Right lobe of liver (tissue), 6 donors: Measurements from ENCODE around the gene PLD5. TPM values are rescaled to one million over a fixed set of nuclear protein-coding genes. Genes with fewer than 3 reads are reported as not detected.

Experiments
- ATAC-seq, 4 donors: fragments of 200-7000 bp; cut with Tn5 transposase; one replicate each; pipeline ENCODE4 v1.9.1; 2020; ENCODE audit warnings: mild to moderate bottlenecking in 4 of 4, moderate library complexity in 4 of 4
- DNase-seq, 3 donors: peaks; one replicate each; pipeline ENCODE4 v3.0.0-alpha.2; 2020
- H3K27ac ChIP-seq, 3 donors: fragments of 200-600 bp; one replicate each; pipeline ENCODE4 v1.8.0; 2022
- H3K27me3 ChIP-seq, 2 donors: fragments of 200-600 bp; one replicate each; pipeline ENCODE4 v1.8.0; 2022
- H3K36me3 ChIP-seq, 4 donors: fragments of 200-600 bp; sonication (generic) in 1 of 4; one replicate each; pipeline versions ENCODE4 v1.5.1 to v1.8.0; 2017 to 2022; ENCODE audit warnings: control low read depth in 1 of 4
- H3K4me1 ChIP-seq, 4 donors: fragments of 200-600 bp; sonication (generic) in 1 of 4; one replicate each; pipeline versions ENCODE4 v1.5.1 to v1.8.0; 2017 to 2022; ENCODE audit warnings: control low read depth in 1 of 4
- H3K4me3 ChIP-seq, 3 donors: fragments of 200-600 bp; one replicate each; pipeline ENCODE4 v1.8.0; 2022
- H3K9me3 ChIP-seq, 4 donors: fragments of 200-600 bp; sonication (generic) in 1 of 4; one replicate each; pipeline versions ENCODE4 v1.5.1 to v1.8.0; 2017 to 2022; ENCODE audit warnings: control low read depth in 1 of 4
- POLR2A ChIP-seq: fragments of 450-650 bp; IDR thresholded peaks from one replicate; pipeline ENCODE4 v1.6.1; 2017; ENCODE audit warnings: antibody characterized with exemption, mild to moderate bottlenecking
- WGBS: methylation state at CpG from one replicate; pipeline ENCODE4 v1.1.6; 2018; ENCODE audit warnings: low coverage, low lambda C conversion rate; ENCODE audit not compliant: insufficient coverage; ENCODE audit errors: missing lambda C conversion rate; 5-methylcytosine and 5-hydroxymethylcytosine counted together
- intact Hi-C, 2 donors: fragments of 100-400 bp; cut with DNase I; formaldehyde crosslinking; loops; one replicate each; pipeline versions ENCODE4 v1.11.2 to v1.14.1; 2022
- total RNA-seq, 6 experiments: library from RNA; depleted of rRNA in 2 of 6; stranded (reverse); fragments of >200 nt in 2 of 6; fragmentation: NEBNext Ultra II Directional in 3 of 6; extraction: Animal tissue kit (Norgen Biotek cat#: 25700) in 3 of 6; gene quantifications; one replicate each; pipeline versions ENCODE4 v1.1.0 to v1.2.4, GENCODE V29; 2016 to 2023
- TF ChIP-seq, protein P1 (sequence below), 4 donors: fragments of 200-600 bp in 3 of 4; fragments of 450-650 bp in 1 of 4; IDR thresholded peaks; one replicate each; pipeline versions ENCODE4 v1.5.1 to v1.8.0; 2016 to 2022; ENCODE audit warnings: antibody characterized with exemption in 4 of 4, mild to moderate bottlenecking in 2 of 4
- donor health status: DM: no; HTN: yes; CAD: no.
- donor health status: DM: no; HTN: no; CAD: no.
- donor health status: DM: no; HTN: no; CAD: no.
- donor health status: DM: no; HTN: yes; CAD: no.
- donor health status: DM: no; HTN: yes; CAD: no.

Gene PLD5
- total RNA-seq, 6 experiments from 2014 or later, result 0.07 to 0.26 (median 0.15) TPM; not detected in 3

DNA sequence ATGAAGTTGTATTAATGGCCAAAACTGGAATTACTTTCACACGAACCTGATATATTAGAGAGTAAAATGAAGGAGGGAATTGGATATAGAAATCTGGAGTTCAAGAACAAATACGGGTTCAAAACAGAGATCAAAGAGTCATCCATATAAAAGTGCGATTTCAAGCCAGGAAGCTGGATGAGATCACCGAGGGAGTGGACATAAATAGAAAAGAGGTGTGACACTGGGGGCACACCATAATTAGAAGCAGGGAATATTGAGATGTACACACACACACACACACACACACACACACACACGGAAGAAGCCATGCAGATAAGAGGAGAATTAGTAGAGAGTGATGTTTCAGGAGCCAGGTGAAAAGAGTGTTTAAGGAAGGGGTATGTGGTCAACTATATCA lies 32.3 kb upstream of the PLD5 start:
- ATAC-seq, result no peak
- Histone ChIP-seq H3K27ac (no peak overlapping the region), H3K27me3 (no peaks in the 10 kb centered on the region), H3K36me3 (no peaks in the 10 kb centered on the region), H3K4me1 (no peaks in the 10 kb centered on the region), H3K9me3 (no peaks in the 10 kb centered on the region), H3K4me3 (no peak overlapping the region)
- TF ChIP-seq POLR2A, result no peak
- TF ChIP-seq, protein P1, sequence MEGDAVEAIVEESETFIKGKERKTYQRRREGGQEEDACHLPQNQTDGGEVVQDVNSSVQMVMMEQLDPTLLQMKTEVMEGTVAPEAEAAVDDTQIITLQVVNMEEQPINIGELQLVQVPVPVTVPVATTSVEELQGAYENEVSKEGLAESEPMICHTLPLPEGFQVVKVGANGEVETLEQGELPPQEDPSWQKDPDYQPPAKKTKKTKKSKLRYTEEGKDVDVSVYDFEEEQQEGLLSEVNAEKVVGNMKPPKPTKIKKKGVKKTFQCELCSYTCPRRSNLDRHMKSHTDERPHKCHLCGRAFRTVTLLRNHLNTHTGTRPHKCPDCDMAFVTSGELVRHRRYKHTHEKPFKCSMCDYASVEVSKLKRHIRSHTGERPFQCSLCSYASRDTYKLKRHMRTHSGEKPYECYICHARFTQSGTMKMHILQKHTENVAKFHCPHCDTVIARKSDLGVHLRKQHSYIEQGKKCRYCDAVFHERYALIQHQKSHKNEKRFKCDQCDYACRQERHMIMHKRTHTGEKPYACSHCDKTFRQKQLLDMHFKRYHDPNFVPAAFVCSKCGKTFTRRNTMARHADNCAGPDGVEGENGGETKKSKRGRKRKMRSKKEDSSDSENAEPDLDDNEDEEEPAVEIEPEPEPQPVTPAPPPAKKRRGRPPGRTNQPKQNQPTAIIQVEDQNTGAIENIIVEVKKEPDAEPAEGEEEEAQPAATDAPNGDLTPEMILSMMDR (IDR thresholded peaks at IDR 0.05), result no peak
- DNase-seq, result no peak
- 35% methylated on average over 4 of the region's 5 CpGs for WGBS
- intact Hi-C loops, result no loop called here

DNA sequence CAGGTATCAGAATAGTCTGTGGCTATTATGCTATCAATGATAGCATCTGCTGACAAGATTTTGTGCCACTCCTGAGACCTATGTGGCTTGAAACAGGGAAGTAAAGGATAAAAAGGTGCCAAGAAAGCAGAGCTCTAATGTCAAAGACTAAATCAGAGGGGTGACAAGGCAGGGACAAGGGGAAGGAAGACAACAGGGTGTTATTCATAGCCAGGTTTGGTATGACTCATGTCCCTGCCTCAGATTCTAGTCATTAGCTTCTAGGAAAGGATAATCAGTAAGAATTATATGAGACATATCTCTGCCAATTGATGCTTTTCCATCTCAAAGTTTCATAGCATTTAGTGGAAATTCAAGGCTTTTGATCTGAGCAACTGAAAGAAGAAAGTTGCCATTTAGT lies 31.8 kb upstream of the PLD5 start:
- no peak overlapping the region for H3K4me3 ChIP-seq
- H3K9me3 ChIP-seq, result no peaks in the 10 kb centered on the region
- no peak for DNase-seq
- no peak for ATAC-seq
- H3K4me1 ChIP-seq, result no peaks in the 10 kb centered on the region
- no peak overlapping the region for H3K27ac ChIP-seq
- TF ChIP-seq, protein P1 (IDR thresholded peaks at IDR 0.05), result no peak
- no peak for TF ChIP-seq POLR2A
- no peaks in the 10 kb centered on the region for H3K36me3 ChIP-seq
- intact Hi-C loops, result no loop called here
- no peaks in the 10 kb centered on the region for H3K27me3 ChIP-seq

DNA sequence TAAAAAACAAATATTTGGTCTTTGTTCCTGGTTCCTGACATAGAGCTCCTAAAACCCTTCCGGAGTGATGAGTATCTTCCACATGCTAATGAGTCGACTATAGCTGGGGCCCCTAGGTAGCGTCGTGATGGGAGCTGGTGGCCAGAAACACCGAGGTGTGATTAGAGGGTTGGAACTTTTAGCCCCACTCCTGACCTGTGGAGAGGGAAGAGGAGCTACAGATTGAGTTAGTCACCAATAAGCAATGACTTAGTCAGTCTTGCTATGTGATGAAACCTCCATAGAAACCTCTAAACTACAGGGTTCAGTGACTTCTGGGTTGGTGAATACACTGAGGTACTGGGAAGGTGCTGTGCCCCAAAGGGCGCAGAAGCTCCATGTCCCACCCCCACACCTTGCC lies 30.1 kb upstream of the PLD5 start:
- no peak for TF ChIP-seq POLR2A
- TF ChIP-seq, protein P1 (IDR thresholded peaks at IDR 0.05), result no peak
- ATAC-seq (no peak), DNase-seq (no peak)
- H3K4me3 ChIP-seq, result no peak overlapping the region
- H3K9me3 ChIP-seq, result no peaks in the 10 kb centered on the region
- H3K27me3 ChIP-seq, result no peaks in the 10 kb centered on the region
- no peak overlapping the region for H3K27ac ChIP-seq
- H3K36me3 ChIP-seq, result no peaks in the 10 kb centered on the region
- no peaks in the 10 kb centered on the region for H3K4me1 ChIP-seq
- WGBS, result 50% methylated on average over 5 of the region's 6 CpGs
- intact Hi-C loops, result no loop called here

DNA sequence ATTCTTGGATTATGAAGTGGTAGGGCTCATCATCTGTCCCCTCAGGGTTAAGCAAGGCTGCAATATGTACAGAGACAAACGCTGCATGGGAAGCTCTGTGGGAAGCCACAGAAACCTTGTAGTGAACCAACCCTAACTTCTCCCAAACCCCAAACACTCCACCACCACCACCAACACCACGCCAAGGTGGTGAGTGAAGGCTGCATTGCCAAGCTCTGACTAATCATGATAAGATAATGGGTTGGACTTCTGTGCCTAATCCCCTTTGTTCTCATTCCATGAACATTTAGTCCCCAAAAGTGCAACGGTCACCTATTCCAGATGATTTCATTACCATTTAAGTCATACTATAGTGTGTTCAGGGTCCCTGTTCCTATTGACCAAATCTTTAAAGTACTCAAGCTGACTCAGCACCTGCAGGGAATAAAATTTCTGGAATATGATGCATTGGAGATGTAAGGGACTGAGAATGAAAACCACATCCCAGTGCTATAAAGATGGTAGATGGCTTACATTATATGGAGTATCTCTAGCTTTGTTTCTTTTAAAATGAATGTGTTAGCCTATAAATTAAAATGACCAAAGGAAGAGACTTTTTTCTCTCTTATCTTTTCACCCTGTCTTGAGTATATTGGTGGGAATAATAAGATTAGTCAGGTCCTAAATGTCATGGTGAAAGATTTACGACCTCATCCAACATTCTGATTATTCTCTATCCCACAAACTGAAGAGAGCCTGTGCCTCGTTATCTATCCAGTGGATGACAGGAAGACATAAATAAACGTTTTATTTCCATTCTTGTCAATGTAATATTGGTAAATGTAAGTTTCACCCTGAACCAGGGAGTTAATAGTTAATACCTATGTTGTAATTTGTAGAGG lies 22.6 kb upstream of the PLD5 start:
- no peak for DNase-seq
- ATAC-seq, result no peak
- intact Hi-C loops, result no loop called here
- Histone ChIP-seq H3K9me3 (no peaks in the 10 kb centered on the region), H3K27ac (no peak overlapping the region), H3K4me1 (no peaks in the 10 kb centered on the region), H3K4me3 (no peak overlapping the region), H3K36me3 (no peaks in the 10 kb centered on the region), H3K27me3 (no peaks in the 10 kb centered on the region)
- 30% methylated on average over 6 of the region's 6 CpGs for WGBS
- TF ChIP-seq POLR2A, result no peak
- TF ChIP-seq, protein P1 (IDR thresholded peaks at IDR 0.05), result no peak
